GM21576 (cell line): ENCODE data around the gene SLC25A18.
"Not testable (repeated sequence)": the region's sequence is repeated elsewhere in the genome, so short reads cannot be mapped to it uniquely, and the experiment has no call there.

Source experiments
- ATAC-seq: cut with Tn5 transposase; IDR thresholded peaks from one replicate; pipeline ENCODE4 v1.9.1; 2021; ENCODE audit warnings: mild to moderate bottlenecking, moderate library complexity; ENCODE audit not compliant: unreplicated experiment

The SLC25A18 gene

GRCh38 chr22:17562906-17563870, at the start of gene SLC25A18:
Gene SLC25A18, plus strand, starts transcription at chr22:17563498. Its CDS starts 16,447 bp downstream, at chr22:17579945.
- ATAC-seq = no peak

- no peak for ATAC-seq
These were observed 49.7 kb upstream of the SLC25A18 start for GRCh38 chr22:17513612-17514011.

- ATAC-seq = no peak
These were observed 49.2 kb upstream of the SLC25A18 start for GRCh38 chr22:17514084-17514483.

- no peak for ATAC-seq
These were observed 44.9 kb upstream of the SLC25A18 start for GRCh38 chr22:17518406-17518805.

- not testable (repeated sequence) for ATAC-seq
These were observed 41.3 kb upstream of the SLC25A18 start for GRCh38 chr22:17521971-17522370.

- ATAC-seq = no peak
These were observed 39.4 kb upstream of the SLC25A18 start for GRCh38 chr22:17523925-17524324.

GRCh38 chr22:17536269-17536668, 27.0 kb upstream of the SLC25A18 start:
- no peak for ATAC-seq

GRCh38 chr22:17537155-17537554, 26.1 kb upstream of the SLC25A18 start:
- ATAC-seq = no peak

GRCh38 chr22:17540481-17540880, 22.8 kb upstream of the SLC25A18 start:
- no peak for ATAC-seq

GRCh38 chr22:17541476-17541875, 21.8 kb upstream of the SLC25A18 start:
- no peak for ATAC-seq

GRCh38 chr22:17542452-17542851, 20.8 kb upstream of the SLC25A18 start:
- ATAC-seq = no peak

- ATAC-seq = no peak
These were observed 15.1 kb upstream of the SLC25A18 start for GRCh38 chr22:17548010-17548755.

GRCh38 chr22:17548756-17549035, 14.6 kb upstream of the SLC25A18 start:
- ATAC-seq = no peak

- no peak for ATAC-seq
These were observed 14.1 kb upstream of the SLC25A18 start for GRCh38 chr22:17549183-17549582.

GRCh38 chr22:17549655-17550054, 13.6 kb upstream of the SLC25A18 start:
- ATAC-seq = no peak

GRCh38 chr22:17552737-17553136, 10.6 kb upstream of the SLC25A18 start:
- ATAC-seq = no peak

GRCh38 chr22:17554814-17555213, 8.5 kb upstream of the SLC25A18 start:
- ATAC-seq = no peak

GRCh38 chr22:17559188-17559587, 4.1 kb upstream of the SLC25A18 start:
- ATAC-seq = no peak

GRCh38 chr22:17563936-17564391, 666 bp downstream of the SLC25A18 start:
- ATAC-seq = no peak

- ATAC-seq = not testable (repeated sequence)
These were observed 2.9 kb downstream of the SLC25A18 start for GRCh38 chr22:17566016-17566687.

- no peak for ATAC-seq
These were observed 3.5 kb downstream of the SLC25A18 start for GRCh38 chr22:17566776-17567175.
